GM23338 (cell line): ENCODE measurements around the gene ZZZ3. TPM values are rescaled to one million over a fixed set of nuclear protein-coding genes. Genes with fewer than 3 reads are reported as not detected.

Source experiments
- ATAC-seq: fragments of 200-7000 bp; cut with Tn5 transposase; 3 replicates; pipeline ENCODE4 v1.9.1; 2020
- DNase-seq: peaks from one replicate; pipeline ENCODE4 v3.0.0-alpha.2; 2015; ENCODE audit warnings: low spot score
- H2AFZ ChIP-seq: fragments of 200-600 bp; sonication (generic); 2 replicates; pipeline ENCODE4 v1.8.0; 2016; ENCODE audit warnings: antibody characterized with exemption, mild to moderate bottlenecking, moderate library complexity
- H3F3A ChIP-seq: fragments of 200-600 bp; sonication (generic); replicated peaks from 2 replicates; pipeline ENCODE4 v1.8.0; 2017; ENCODE audit warnings: antibody characterized with exemption, mixed run types, low read depth
- H3K27ac ChIP-seq: fragments of 200-600 bp; sonication (generic); 2 replicates; pipeline ENCODE4 v1.6.1; 2016; ENCODE audit warnings: low read depth
- H3K27me3 ChIP-seq: fragments of 200-600 bp; sonication (generic); 2 replicates; pipeline ENCODE4 v1.8.0; 2016; ENCODE audit warnings: mild to moderate bottlenecking, mixed run types, moderate library complexity; ENCODE audit not compliant: insufficient read depth
- H3K36me3 ChIP-seq: fragments of 200-600 bp; sonication (generic); 2 replicates; pipeline ENCODE4 v1.8.0; 2016; ENCODE audit warnings: mild to moderate bottlenecking; ENCODE audit not compliant: insufficient read depth
- H3K4me1 ChIP-seq: fragments of 200-600 bp; sonication (generic); 2 replicates; pipeline ENCODE4 v1.8.0; 2016; ENCODE audit warnings: mild to moderate bottlenecking, moderate library complexity; ENCODE audit not compliant: insufficient read depth
- H3K4me2 ChIP-seq: fragments of 200-600 bp; sonication (generic); 2 replicates; pipeline ENCODE4 v1.7.1; 2017; ENCODE audit warnings: mixed run types
- H3K4me3 ChIP-seq: fragments of 200-600 bp; sonication (generic); 2 replicates; pipeline ENCODE4 v1.6.1; 2016; ENCODE audit warnings: mixed run types
- H3K79me2 ChIP-seq: fragments of 200-600 bp; sonication (generic); replicated peaks from 2 replicates; pipeline ENCODE4 v1.8.0; 2017; ENCODE audit warnings: mild to moderate bottlenecking; ENCODE audit not compliant: insufficient read depth
- H3K9me2 ChIP-seq: fragments of 200-600 bp; sonication (generic); 2 replicates; pipeline ENCODE4 v1.8.0; 2017; ENCODE audit not compliant: insufficient read depth
- H4K20me1 ChIP-seq: fragments of 200-600 bp; sonication (generic); replicated peaks from 2 replicates; pipeline ENCODE4 v1.8.0; 2017; ENCODE audit warnings: mild to moderate bottlenecking; ENCODE audit not compliant: insufficient read depth
- H3K27ac Mint-ChIP-seq: 2 replicates; pipeline ENCODE4 v1.8.0; 2020; ENCODE audit warnings: inconsistent platforms, mild to moderate bottlenecking, moderate library complexity, mixed read lengths
- H3K27me3 Mint-ChIP-seq: 3 replicates; pipeline ENCODE4 v1.8.0; 2022; ENCODE audit warnings: low read depth, mild to moderate bottlenecking, moderate library complexity, mixed read lengths, inconsistent platforms; ENCODE audit not compliant: insufficient read depth, poor library complexity
- H3K36me3 Mint-ChIP-seq: 3 replicates; pipeline ENCODE4 v1.8.0; 2021; ENCODE audit warnings: low read depth, mild to moderate bottlenecking, inconsistent platforms, moderate library complexity, mixed read lengths
- H3K4me1 Mint-ChIP-seq: 3 replicates; pipeline ENCODE4 v1.8.0; 2020; ENCODE audit warnings: mild to moderate bottlenecking, inconsistent platforms, mixed read lengths
- H3K4me3 Mint-ChIP-seq: 3 replicates; pipeline ENCODE4 v1.8.0; 2021; ENCODE audit warnings: moderate library complexity, mild to moderate bottlenecking, inconsistent platforms, mixed read lengths
- H3K9me3 Mint-ChIP-seq: 3 replicates; pipeline ENCODE4 v1.8.0; 2020; ENCODE audit warnings: moderate library complexity, mild to moderate bottlenecking, inconsistent platforms, mixed read lengths
- JUNB ChIP-seq: IDR thresholded peaks from one replicate; pipeline ENCODE4 v1.6.1; 2016; ENCODE audit warnings: antibody characterized with exemption; ENCODE audit not compliant: unreplicated experiment
- POLR2AphosphoS5 ChIP-seq: IDR thresholded peaks from 2 replicates; pipeline ENCODE4 v1.6.1; 2016; ENCODE audit warnings: antibody characterized with exemption, low read depth
- ZNF114 ChIP-seq: fragments of 250-450 bp; sonication (Bioruptor Pico); IDR thresholded peaks from 2 replicates; pipeline ENCODE4 v1.5.0; 2020; ENCODE audit warnings: mild to moderate bottlenecking, moderate library complexity
- ZNF331 ChIP-seq: fragments of 250-450 bp; sonication (Bioruptor Pico); IDR thresholded peaks from 2 replicates; pipeline ENCODE4 v1.5.0; 2020; ENCODE audit warnings: low read depth, mild to moderate bottlenecking, moderate library complexity
- polyA plus RNA-seq: library from polyadenylated mRNA; unstranded; fragments of >200 nt; fragmentation: Nextera tagmentation; extraction: Ambion mirVana; gene quantifications from 2 replicates; pipeline ENCODE4 v1.2.1, GENCODE V29; 2016
- total RNA-seq: library from RNA; depleted of rRNA; stranded (reverse); fragments of >200 nt; shearing (Covaris generic); gene quantifications from 2 replicates; pipeline ENCODE4 v1.2.3, GENCODE V29; 2014
- TF ChIP-seq, protein P1 (sequence below): fragments of 250-450 bp; sonication (Bioruptor Pico); IDR thresholded peaks from 2 replicates; pipeline ENCODE4 v1.5.0; 2020; ENCODE audit warnings: mild to moderate bottlenecking, moderate library complexity
- TF ChIP-seq, protein P2 (sequence below): IDR thresholded peaks from one replicate; pipeline ENCODE4 v1.6.1; 2018; ENCODE audit warnings: antibody characterized with exemption; ENCODE audit not compliant: unreplicated experiment

ZZZ3 gene
- total and polyA plus RNA-seq, 2 experiments from 2014 or later, result 33.4 to 107 TPM

GRCh38 chr1:77732090-77732489 is 49.6 kb upstream of the ZZZ3 start (continued):
- TF ChIP-seq, protein P1, sequence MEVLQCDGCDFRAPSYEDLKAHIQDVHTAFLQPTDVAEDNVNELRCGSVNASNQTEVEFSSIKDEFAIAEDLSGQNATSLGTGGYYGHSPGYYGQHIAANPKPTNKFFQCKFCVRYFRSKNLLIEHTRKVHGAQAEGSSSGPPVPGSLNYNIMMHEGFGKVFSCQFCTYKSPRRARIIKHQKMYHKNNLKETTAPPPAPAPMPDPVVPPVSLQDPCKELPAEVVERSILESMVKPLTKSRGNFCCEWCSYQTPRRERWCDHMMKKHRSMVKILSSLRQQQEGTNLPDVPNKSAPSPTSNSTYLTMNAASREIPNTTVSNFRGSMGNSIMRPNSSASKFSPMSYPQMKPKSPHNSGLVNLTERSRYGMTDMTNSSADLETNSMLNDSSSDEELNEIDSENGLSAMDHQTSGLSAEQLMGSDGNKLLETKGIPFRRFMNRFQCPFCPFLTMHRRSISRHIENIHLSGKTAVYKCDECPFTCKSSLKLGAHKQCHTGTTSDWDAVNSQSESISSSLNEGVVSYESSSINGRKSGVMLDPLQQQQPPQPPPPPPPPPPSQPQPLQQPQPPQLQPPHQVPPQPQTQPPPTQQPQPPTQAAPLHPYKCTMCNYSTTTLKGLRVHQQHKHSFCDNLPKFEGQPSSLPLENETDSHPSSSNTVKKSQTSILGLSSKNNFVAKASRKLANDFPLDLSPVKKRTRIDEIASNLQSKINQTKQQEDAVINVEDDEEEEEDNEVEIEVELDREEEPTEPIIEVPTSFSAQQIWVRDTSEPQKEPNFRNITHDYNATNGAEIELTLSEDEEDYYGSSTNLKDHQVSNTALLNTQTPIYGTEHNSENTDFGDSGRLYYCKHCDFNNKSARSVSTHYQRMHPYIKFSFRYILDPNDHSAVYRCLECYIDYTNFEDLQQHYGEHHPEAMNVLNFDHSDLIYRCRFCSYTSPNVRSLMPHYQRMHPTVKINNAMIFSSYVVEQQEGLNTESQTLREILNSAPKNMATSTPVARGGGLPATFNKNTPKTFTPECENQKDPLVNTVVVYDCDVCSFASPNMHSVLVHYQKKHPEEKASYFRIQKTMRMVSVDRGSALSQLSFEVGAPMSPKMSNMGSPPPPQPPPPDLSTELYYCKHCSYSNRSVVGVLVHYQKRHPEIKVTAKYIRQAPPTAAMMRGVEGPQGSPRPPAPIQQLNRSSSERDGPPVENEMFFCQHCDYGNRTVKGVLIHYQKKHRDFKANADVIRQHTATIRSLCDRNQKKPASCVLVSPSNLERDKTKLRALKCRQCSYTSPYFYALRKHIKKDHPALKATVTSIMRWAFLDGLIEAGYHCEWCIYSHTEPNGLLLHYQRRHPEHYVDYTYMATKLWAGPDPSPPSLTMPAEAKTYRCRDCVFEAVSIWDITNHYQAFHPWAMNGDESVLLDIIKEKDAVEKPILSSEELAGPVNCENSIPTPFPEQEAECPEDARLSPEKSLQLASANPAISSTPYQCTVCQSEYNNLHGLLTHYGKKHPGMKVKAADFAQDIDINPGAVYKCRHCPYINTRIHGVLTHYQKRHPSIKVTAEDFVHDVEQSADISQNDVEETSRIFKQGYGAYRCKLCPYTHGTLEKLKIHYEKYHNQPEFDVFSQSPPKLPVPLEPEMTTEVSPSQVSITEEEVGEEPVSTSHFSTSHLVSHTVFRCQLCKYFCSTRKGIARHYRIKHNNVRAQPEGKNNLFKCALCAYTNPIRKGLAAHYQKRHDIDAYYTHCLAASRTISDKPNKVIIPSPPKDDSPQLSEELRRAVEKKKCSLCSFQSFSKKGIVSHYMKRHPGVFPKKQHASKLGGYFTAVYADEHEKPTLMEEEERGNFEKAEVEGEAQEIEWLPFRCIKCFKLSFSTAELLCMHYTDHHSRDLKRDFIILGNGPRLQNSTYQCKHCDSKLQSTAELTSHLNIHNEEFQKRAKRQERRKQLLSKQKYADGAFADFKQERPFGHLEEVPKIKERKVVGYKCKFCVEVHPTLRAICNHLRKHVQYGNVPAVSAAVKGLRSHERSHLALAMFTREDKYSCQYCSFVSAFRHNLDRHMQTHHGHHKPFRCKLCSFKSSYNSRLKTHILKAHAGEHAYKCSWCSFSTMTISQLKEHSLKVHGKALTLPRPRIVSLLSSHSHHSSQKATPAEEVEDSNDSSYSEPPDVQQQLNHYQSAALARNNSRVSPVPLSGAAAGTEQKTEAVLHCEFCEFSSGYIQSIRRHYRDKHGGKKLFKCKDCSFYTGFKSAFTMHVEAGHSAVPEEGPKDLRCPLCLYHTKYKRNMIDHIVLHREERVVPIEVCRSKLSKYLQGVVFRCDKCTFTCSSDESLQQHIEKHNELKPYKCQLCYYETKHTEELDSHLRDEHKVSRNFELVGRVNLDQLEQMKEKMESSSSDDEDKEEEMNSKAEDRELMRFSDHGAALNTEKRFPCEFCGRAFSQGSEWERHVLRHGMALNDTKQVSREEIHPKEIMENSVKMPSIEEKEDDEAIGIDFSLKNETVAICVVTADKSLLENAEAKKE, result no peak
- TF ChIP-seq, protein P2, sequence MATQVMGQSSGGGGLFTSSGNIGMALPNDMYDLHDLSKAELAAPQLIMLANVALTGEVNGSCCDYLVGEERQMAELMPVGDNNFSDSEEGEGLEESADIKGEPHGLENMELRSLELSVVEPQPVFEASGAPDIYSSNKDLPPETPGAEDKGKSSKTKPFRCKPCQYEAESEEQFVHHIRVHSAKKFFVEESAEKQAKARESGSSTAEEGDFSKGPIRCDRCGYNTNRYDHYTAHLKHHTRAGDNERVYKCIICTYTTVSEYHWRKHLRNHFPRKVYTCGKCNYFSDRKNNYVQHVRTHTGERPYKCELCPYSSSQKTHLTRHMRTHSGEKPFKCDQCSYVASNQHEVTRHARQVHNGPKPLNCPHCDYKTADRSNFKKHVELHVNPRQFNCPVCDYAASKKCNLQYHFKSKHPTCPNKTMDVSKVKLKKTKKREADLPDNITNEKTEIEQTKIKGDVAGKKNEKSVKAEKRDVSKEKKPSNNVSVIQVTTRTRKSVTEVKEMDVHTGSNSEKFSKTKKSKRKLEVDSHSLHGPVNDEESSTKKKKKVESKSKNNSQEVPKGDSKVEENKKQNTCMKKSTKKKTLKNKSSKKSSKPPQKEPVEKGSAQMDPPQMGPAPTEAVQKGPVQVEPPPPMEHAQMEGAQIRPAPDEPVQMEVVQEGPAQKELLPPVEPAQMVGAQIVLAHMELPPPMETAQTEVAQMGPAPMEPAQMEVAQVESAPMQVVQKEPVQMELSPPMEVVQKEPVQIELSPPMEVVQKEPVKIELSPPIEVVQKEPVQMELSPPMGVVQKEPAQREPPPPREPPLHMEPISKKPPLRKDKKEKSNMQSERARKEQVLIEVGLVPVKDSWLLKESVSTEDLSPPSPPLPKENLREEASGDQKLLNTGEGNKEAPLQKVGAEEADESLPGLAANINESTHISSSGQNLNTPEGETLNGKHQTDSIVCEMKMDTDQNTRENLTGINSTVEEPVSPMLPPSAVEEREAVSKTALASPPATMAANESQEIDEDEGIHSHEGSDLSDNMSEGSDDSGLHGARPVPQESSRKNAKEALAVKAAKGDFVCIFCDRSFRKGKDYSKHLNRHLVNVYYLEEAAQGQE, result no peak
- TF ChIP-seq ZNF114 (CRISPR knock-in tag) (no peak), ZNF331 (CRISPR knock-in tag) (no peak), POLR2AphosphoS5 (no peak)

- no peaks in the 10 kb centered on the region for H3K27me3 Mint-ChIP-seq
- Histone ChIP-seq H3K4me1 (no peaks in the 10 kb centered on the region), H3K4me2 (no peak overlapping the region), H3K27me3 (no peaks in the 10 kb centered on the region), H3K36me3 (peaks cover 31% of the 10 kb centered on the region; the same call in 1 of the 2 replicates), H3F3A (no peaks in the 10 kb centered on the region), H3K4me3 (no peak overlapping the region), H3K9me2 (no peaks in the 10 kb centered on the region), H4K20me1 (no peaks in the 10 kb centered on the region), H3K79me2 (no peaks in the 10 kb centered on the region), H2AFZ (no peak overlapping the region), H3K27ac (no peak overlapping the region)
- H3K9me3 Mint-ChIP-seq, result no peaks in the 10 kb centered on the region
- no peak overlapping the region for H3K4me3 Mint-ChIP-seq
- H3K36me3 Mint-ChIP-seq, result peaks cover 59% of the 10 kb centered on the region
- H3K27ac Mint-ChIP-seq, result no peak overlapping the region
- ATAC-seq, result no peak
- DNase-seq, result no peak
- no peaks in the 10 kb centered on the region for H3K4me1 Mint-ChIP-seq
- TF ChIP-seq ZNF114 (CRISPR knock-in tag) (no peak), ZNF331 (CRISPR knock-in tag) (no peak), JUNB (no peak)
- TF ChIP-seq, protein P1, result no peak
Measured at GRCh38 chr1:77725706-77726105, 43.2 kb upstream of the ZZZ3 start.
